GM21447 (cell line): Measurements from ENCODE around the gene DMAC2.
"Not testable (repeated sequence)": the region's sequence is repeated elsewhere in the genome, so short reads cannot be mapped to it uniquely, and the experiment has no call there.

Source experiments
- ATAC-seq: cut with Tn5 transposase; IDR thresholded peaks from one replicate; pipeline ENCODE4 v1.9.1; 2021; ENCODE audit not compliant: unreplicated experiment

Gene DMAC2

GRCh38 chr19:41439441-41440222 lies at the start of gene DMAC2:
DMAC2 (minus strand) TSS chr19:41439912; CDS start chr19:41439899, 13 bp downstream.
- ATAC-seq, result peak; percentile 88

GRCh38 chr19:41486953-41487352 lies 47.2 kb upstream of the DMAC2 start:
- ATAC-seq, result not testable (repeated sequence)

DNA sequence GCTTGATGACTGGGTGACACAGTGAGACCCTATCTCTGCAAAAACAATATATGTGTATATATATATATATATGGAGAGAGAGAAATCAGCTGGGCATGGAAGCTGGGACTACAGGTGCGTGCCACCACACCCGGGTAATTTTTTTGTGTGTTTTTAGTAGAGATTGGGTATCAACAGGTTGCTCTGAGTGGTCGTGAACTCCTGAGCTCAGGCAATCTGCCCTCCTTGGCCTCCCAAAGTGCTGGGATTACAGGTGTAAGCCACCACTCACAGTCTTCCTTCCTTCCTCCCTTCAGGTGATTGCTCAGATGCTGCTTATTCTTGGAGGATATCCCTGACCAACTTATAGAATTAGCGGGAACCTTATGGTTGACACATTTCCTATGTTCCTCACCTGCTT lies 45.1 kb upstream of the DMAC2 start:
- ATAC-seq, result no peak

DNA sequence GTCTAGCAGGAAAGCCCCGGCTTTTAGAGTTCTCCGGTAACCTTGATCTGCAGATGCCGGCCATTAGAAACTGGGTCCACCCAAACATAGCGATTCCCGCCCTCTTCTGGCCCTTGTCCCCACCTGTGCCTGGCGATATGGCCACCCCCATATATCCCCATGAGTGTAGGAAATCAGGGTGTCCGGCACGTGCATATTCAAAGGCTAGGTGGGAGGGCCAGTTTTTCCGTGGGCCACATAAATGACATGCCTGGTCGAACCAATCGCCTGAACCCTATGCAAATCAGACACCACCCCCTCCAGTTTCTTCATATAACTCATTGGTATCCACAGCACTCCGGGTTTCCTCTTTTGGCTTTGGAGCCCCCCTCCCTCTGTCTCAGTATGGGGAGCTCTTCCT lies 40.6 kb upstream of the DMAC2 start:
- no peak for ATAC-seq

GRCh38 chr19:41479757-41480191 lies 40.1 kb upstream of the DMAC2 start:
- ATAC-seq, result no peak

- ATAC-seq, result no peak
These were observed 39.4 kb upstream of the DMAC2 start for GRCh38 chr19:41478875-41479756.

- no peak for ATAC-seq
These were observed 38.5 kb upstream of the DMAC2 start for GRCh38 chr19:41478171-41478570.

DNA sequence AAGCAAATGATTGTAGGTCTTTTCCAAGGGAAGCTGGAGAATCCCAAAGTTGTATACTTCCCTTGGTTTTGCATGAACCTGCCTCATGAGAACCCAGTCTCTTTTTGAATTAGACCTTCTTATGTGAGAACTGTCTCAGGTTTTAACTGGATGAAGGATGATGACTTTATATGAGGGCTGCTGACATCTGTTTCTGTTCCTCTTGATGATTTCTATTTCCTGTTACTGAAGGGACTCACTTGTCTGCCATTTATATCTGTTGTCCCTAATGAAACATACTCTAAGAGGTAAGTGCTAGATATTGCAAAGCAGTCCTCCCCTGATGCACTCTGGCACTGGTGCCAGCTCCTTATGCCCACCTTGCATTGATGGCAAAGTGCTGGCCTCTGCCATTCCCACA lies 36.9 kb upstream of the DMAC2 start:
- no peak for ATAC-seq

GRCh38 chr19:41463257-41464256 lies 23.8 kb upstream of the DMAC2 start:
- ATAC-seq, result not testable (repeated sequence)

- ATAC-seq, result no peak
These were observed 22.8 kb upstream of the DMAC2 start for GRCh38 chr19:41462497-41462896.

DNA sequence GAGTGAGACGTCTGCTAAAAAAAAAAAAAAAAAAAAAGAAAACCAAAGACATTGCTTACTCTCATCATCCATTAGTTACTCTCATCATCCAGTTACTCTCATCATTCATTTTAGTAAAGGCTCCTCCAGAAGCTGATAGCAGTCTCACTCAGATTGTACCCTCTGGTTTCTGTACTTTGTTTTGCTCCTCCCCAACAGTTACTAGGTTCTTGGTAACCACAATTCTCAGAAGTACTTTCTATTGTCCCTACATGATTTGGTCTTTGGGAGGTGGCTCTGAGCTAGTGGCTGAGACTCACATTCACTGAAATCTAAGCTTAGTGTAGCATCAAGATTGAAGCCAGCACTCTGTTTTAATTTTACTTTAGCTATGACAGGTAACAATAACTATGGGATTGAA lies 17.5 kb upstream of the DMAC2 start:
- peak; percentile 72 for ATAC-seq

DNA sequence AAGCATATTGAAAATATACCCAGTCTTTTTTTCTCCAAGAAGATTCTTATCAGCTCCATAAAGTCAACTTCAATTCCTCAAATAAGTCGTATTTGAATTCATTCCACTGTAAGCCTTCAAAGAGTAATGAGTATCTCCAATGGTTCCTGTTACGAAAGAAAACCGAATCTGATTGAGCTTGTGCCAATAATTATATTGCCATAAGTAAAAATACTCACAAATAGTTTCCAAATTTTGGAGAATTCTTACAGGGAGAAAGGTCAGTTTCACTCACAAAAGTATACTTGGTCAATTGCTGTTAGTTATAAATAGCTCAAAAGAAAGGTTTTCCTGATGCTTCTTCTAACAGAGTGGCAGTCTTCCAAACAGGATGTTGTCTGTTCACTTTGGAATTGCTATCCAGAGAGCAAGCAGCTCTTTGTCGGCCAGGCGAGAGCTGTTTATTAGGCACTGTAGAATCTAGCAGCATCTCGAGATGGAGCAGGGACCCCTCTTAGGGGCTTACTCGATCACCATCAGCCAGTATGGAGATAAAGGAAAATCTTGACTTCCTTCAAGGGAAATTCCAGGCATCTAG lies 16.7 kb upstream of the DMAC2 start:
- no peak for ATAC-seq

DNA sequence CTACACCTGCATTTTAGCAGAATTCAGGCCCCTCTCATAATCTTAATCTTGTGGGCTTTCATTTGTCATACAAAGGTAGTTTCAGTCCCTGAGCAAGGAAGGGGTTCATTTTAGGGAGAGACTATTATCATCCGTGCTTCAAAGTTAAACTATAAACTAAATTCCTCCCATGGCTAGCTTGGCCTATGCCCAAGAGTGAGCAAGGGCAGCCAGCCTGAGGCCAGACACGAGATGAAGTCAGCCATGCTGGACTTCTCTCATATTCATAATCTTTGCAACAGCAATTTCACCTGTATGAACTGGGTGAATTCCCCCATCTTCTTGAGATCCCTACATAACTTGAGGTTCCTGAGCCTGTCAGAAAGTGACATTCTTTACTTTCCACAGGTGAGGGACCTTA lies 16.2 kb upstream of the DMAC2 start:
- no peak for ATAC-seq

- ATAC-seq, result no peak
These were observed 13.0 kb upstream of the DMAC2 start for GRCh38 chr19:41452584-41453275.

DNA sequence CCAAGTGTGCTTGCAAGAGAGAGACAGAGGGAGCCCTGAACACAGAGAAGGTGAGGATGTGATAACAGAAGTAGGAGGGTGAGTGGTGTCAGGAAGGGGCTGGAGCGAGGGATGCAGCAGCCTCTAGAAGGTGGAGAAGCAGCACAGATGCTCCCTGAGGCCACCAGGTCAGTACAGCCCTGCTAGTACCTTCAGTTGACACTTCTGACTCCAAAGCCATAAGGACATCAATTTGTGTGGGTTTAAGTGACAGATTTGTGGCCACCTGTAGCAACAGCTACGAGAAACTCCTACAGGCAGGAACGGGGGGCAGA lies 10.1 kb upstream of the DMAC2 start:
- ATAC-seq, result no peak

DNA sequence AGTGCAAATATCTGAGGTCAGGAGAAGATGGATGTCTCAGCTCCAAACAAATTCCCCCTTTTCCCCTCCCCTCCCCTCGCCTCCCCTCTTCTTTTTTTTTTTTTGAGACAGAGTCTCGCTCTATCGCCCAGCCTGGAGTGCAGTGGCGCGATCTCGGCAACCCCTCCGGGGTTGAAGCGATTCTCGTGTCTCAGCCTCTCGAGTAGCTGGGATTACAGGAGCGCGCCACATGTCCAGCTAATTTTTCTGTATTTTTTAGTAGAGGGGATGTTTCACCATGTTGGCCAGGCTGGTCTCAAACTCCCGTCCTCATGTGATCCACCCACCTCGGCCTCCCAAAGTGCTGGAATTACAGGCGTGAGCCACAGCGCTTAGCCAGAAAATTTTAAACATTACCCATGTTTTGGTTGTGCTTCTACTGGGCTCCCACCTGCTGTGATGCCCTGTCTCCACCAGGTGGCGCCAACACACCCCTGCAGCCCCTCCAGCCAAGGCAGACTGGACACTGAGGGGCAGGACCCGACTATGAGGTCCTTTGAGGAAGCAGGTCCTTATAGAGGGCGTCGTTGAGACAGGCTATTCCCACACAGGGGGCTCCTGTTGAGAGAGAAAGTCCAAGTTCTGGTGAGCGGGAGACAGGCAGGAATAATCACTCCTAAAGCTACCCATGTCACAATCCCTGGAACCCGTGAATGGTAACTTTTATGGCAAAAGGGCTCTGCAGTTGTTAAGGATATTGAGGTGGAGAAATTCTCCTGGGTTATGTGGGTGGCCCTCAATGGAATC lies 9.6 kb upstream of the DMAC2 start:
- no peak for ATAC-seq

DNA sequence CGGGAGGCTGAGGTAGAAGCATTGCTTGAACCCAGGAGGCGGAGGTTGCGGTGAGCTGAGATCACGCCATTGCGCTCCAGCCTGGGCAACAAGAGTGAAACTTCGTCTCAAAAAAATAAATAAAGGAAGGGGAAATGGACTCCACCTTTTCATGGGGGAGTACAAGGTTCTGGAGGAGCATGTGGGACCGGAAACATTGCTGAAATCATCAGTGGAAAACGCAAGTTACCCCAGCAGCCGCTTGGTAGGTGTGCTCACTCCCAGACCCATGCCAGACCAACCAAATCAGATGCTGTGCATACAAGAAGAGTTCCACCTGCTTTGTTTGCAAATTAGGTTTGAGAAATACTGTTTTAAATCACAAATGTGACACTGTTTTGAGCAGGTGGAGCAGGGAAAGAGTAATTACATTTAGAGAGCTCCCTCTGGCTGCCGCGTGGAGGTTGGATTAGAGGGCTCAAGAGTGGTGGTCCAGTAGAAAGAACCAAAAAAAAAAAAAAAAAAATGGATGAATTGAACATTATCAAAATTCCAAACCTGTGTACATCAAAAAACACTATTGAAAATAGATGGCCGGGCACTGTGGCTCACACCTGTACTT lies 8.1 kb upstream of the DMAC2 start:
- no peak for ATAC-seq

DNA sequence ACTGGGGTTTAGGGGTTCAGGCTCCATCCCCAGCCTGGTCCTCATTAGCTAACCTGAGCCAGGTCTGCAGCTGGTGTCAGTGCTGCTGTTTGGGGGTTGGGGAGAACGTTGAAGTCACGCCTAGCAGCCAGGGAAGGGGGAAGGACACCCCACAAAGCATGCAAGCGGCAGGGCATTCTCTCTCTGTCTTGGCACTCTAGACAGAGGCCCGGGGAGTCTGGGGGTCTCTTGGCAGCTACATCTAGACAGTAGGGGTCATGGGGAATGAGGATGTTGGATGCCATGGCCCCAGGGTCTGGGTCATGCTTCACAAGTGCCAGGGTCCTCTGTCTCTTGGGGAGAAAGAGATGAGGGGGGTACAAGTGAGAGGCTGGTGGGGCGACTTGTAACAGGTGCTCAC lies 5.9 kb upstream of the DMAC2 start:
- no peak for ATAC-seq
